ENCODE measurements around the gene RALGDS. TPM values are rescaled to one million over a fixed set of nuclear protein-coding genes. Genes with fewer than 3 reads are reported as not detected.
"Not testable (repeated sequence)": the region's sequence is repeated elsewhere in the genome, so short reads cannot be mapped to it uniquely, and the experiment has no call there.

RALGDS gene
- total RNA-seq, 1 donor from 2014 or later, result 66.3 TPM

- DNase-seq, result no peak
- no peaks in the 10 kb centered on the region for H3K4me1 ChIP-seq
Observed at GRCh38 chr9:133063159-133063499, 57.9 kb downstream of the RALGDS start.

GRCh38 chr9:133062569-133062968 is 58.5 kb downstream of the RALGDS start:
- H3K4me1 ChIP-seq; H3K27me3 ChIP-seq; H3K4me3 ChIP-seq; intact Hi-C loops (cut with DNase I); ATAC-seq; H3K9me3 ChIP-seq; H3K27ac ChIP-seq; DNase-seq; H3K36me3 ChIP-seq: not testable (repeated sequence)

More at GRCh38 chr9:133063159-133063499, 57.9 kb downstream of the RALGDS start:
- Histone ChIP-seq H3K36me3 (no peaks in the 10 kb centered on the region), H3K27ac (no peak overlapping the region), H3K9me3 (no peaks in the 10 kb centered on the region), H3K4me3 (no peak overlapping the region), H3K27me3 (no peaks in the 10 kb centered on the region)
- no peak for TF ChIP-seq CTCF (IDR thresholded peaks at IDR 0.05)
- intact Hi-C loops (cut with DNase I), result no loop called here
- no peak for ATAC-seq

- H3K4me3 ChIP-seq; intact Hi-C loops (cut with DNase I); DNase-seq; H3K36me3 ChIP-seq; ATAC-seq; H3K27me3 ChIP-seq; H3K4me1 ChIP-seq; H3K27ac ChIP-seq; H3K9me3 ChIP-seq: not testable (repeated sequence)
Observed at GRCh38 chr9:133061764-133062145, 59.3 kb downstream of the RALGDS start, which contains the start of gene CEL. CEL (plus strand) TSS chr9:133061981; CDS start chr9:133062003, 22 bp downstream.

- not testable (repeated sequence) for ATAC-seq, DNase-seq
Observed at GRCh38 chr9:133061019-133061763, 59.8 kb downstream of the RALGDS start.

GRCh38 chr9:133060417-133060841 is 60.6 kb downstream of the RALGDS start:
- Histone ChIP-seq H3K27ac (no peak overlapping the region), H3K36me3 (peaks cover 19% of the 10 kb centered on the region), H3K4me1 (no peaks in the 10 kb centered on the region), H3K9me3 (no peaks in the 10 kb centered on the region), H3K27me3 (no peaks in the 10 kb centered on the region), H3K4me3 (no peak overlapping the region)
- intact Hi-C loops (cut with DNase I), result no loop called here
- ATAC-seq (no peak), DNase-seq (no peak)
- TF ChIP-seq CTCF (IDR thresholded peaks at IDR 0.05), result no peak

More at GRCh38 chr9:133061019-133061763, 59.8 kb downstream of the RALGDS start:
- H3K4me3 ChIP-seq; H3K4me1 ChIP-seq; H3K27me3 ChIP-seq; H3K27ac ChIP-seq; intact Hi-C loops (cut with DNase I); H3K9me3 ChIP-seq: not testable (repeated sequence)
- H3K36me3 ChIP-seq, result peaks cover 12% of the 10 kb centered on the region

GRCh38 chr9:133059623-133060022 is 61.4 kb downstream of the RALGDS start:
- Histone ChIP-seq H3K36me3 (peaks cover 27% of the 10 kb centered on the region), H3K27ac (no peak overlapping the region), H3K4me1 (no peaks in the 10 kb centered on the region), H3K9me3 (no peaks in the 10 kb centered on the region), H3K4me3 (no peak overlapping the region), H3K27me3 (no peaks in the 10 kb centered on the region)
- DNase-seq, result no peak
- no peak for TF ChIP-seq CTCF (IDR thresholded peaks at IDR 0.05)
- intact Hi-C loops (cut with DNase I), result no loop called here
- no peak for ATAC-seq

- DNase-seq (no peak), ATAC-seq (no peak)
- peaks cover 35% of the 10 kb centered on the region for H3K36me3 ChIP-seq
- no peaks in the 10 kb centered on the region for H3K9me3 ChIP-seq
- intact Hi-C loops (cut with DNase I), result no loop called here
- H3K27me3 ChIP-seq, result no peaks in the 10 kb centered on the region
- no peaks in the 10 kb centered on the region for H3K4me1 ChIP-seq
- no peak overlapping the region for H3K27ac ChIP-seq
- no peak for TF ChIP-seq CTCF (IDR thresholded peaks at IDR 0.05)
- H3K4me3 ChIP-seq, result no peak overlapping the region
Observed at GRCh38 chr9:133058550-133059320, 62.3 kb downstream of the RALGDS start.

Data from upper lobe of right lung (tissue), 1 donor.